K562 (cell line): Measurements from ENCODE around the gene SPEF1. TPM values are rescaled to one million over a fixed set of nuclear protein-coding genes. Genes with fewer than 3 reads are reported as not detected.

Source experiments
- ATAC-seq: fragments of 200-7000 bp; cut with Tn5 transposase; 3 replicates; pipeline ENCODE4 v1.9.1; 2020; ENCODE audit warnings: moderate library complexity
- BruUV-seq: library from RNA; stranded (reverse); fragments of 400-500 nt; replicated peaks from 2 replicates; lab custom pipeline; 2021; lab: Mats Ljungman, UMichigan
- CTCF ChIA-PET: fragments of 300-600 bp; formaldehyde crosslinking; extraction: SDS; loops from one replicate; lab custom pipeline; 2021; ENCODE audit warnings: low intra/inter-chr PET ratio; lab: Yijun Ruan, JAX
- POLR2A ChIA-PET: fragments of 300-600, 350-650 bp; sonication (Branson Sonifier 250); formaldehyde crosslinking; extraction: SDS; loops from one replicate; lab custom pipeline; 2021; ENCODE audit warnings: antibody characterized with exemption, inconsistent platforms; lab: Yijun Ruan, JAX
- DNase-seq, 4 experiments: peaks; one replicate each; pipeline versions ENCODE4 v3.0.0 to v3.0.0-alpha.2; 2011 to 2018; ENCODE audit warnings: low spot score in 3 of 4, mixed read lengths in 3 of 4; ENCODE audit errors: extremely low read depth in 1 of 4
- FAIRE-seq: peaks from 2 replicates; lab custom pipeline; 2011; peaks lifted over from hg19 to GRCh38; lab: Jason Lieb, UNC
- H2AFZ ChIP-seq: 2 replicates; pipeline ENCODE4 v1.6.0; 2011; ENCODE audit warnings: low read depth, low read length, control low read depth, inconsistent platforms
- H3K27ac ChIP-seq: fragments of 200-600 bp; 3 replicates; pipeline ENCODE4 v1.8.0; 2011; ENCODE audit warnings: low read depth, mild to moderate bottlenecking, control low read depth, inconsistent platforms, low read length, moderate library complexity, mixed read lengths; ENCODE audit errors: extremely low read depth
- H3K27me3 ChIP-seq, 2 experiments: fragments of 300-600 bp in 1 of 2; 2 replicates in 1 of 2; 3 replicates in 1 of 2; pipeline versions ENCODE4 v1.6.0 to v1.8.0; 2011; ENCODE audit warnings: inconsistent platforms in 2 of 2, low read length in 2 of 2, mild to moderate bottlenecking in 1 of 2, mixed read lengths in 1 of 2, moderate library complexity in 1 of 2; ENCODE audit not compliant: control insufficient read depth in 2 of 2, insufficient read depth in 2 of 2
- H3K36me3 ChIP-seq: fragments of 300-600 bp; 3 replicates; pipeline ENCODE4 v1.8.0; 2011; ENCODE audit warnings: mild to moderate bottlenecking, low read length, inconsistent platforms; ENCODE audit not compliant: control insufficient read depth, insufficient read depth
- H3K4me1 ChIP-seq, 2 experiments: fragments of 200-600 bp in 1 of 2; replicated peaks in 1 of 2; 2 replicates in 1 of 2; 3 replicates in 1 of 2; pipeline versions ENCODE4 v1.5.1 to v1.8.0; 2011; ENCODE audit warnings: inconsistent platforms in 2 of 2, low read length in 2 of 2, mild to moderate bottlenecking in 1 of 2, mixed read lengths in 1 of 2, moderate library complexity in 1 of 2; ENCODE audit not compliant: control insufficient read depth in 2 of 2, insufficient read depth in 2 of 2
- H3K4me2 ChIP-seq: 2 replicates; pipeline ENCODE4 v1.6.1; 2011; ENCODE audit warnings: low read length, control low read depth, inconsistent platforms, mixed read lengths; ENCODE audit not compliant: insufficient read depth
- H3K4me3 ChIP-seq: fragments of 200-600 bp; sonication (generic), shearing (Covaris generic); 2 replicates; pipeline ENCODE4 v1.5.1; 2016; ENCODE audit warnings: control low read depth, inconsistent platforms
- H3K79me2 ChIP-seq: fragments of 200-600 bp; 3 replicates; pipeline ENCODE4 v1.8.0; 2011; ENCODE audit warnings: low read length, inconsistent platforms; ENCODE audit not compliant: control insufficient read depth, insufficient read depth
- H3K9ac ChIP-seq, 2 experiments: 2 replicates each; pipeline versions ENCODE4 v1.6.0 to v1.6.1; 2011; ENCODE audit warnings: low read depth in 2 of 2, low read length in 2 of 2, control low read depth in 1 of 2, inconsistent platforms in 1 of 2, mild to moderate bottlenecking in 1 of 2, mixed read lengths in 1 of 2; ENCODE audit not compliant: insufficient read depth in 1 of 2
- H3K9me1 ChIP-seq: one replicate; pipeline ENCODE4 v1.6.0; 2011; ENCODE audit warnings: inconsistent platforms, mild to moderate bottlenecking, low read length, moderate library complexity; ENCODE audit not compliant: control insufficient read depth, insufficient read depth
- H3K9me3 ChIP-seq: replicated peaks from 2 replicates; pipeline ENCODE4 v1.5.1; 2011; ENCODE audit warnings: low read depth, low read length, inconsistent platforms; ENCODE audit not compliant: control insufficient read depth, insufficient read depth
- H4K20me1 ChIP-seq: replicated peaks from 2 replicates; pipeline ENCODE4 v1.6.1; 2011; ENCODE audit warnings: low read length, inconsistent platforms, mixed read lengths; ENCODE audit not compliant: control insufficient read depth, insufficient read depth
- ARHGAP35 ChIP-seq: fragments of 450-650 bp; IDR thresholded peaks from 2 replicates; pipeline ENCODE4 v1.6.1; 2018; ENCODE audit not compliant: partially characterized antibody
- LARP7 ChIP-seq: fragments of 450-650 bp; IDR thresholded peaks from 2 replicates; pipeline ENCODE4 v1.6.1; 2016
- LCOR ChIP-seq: sonication (generic); formaldehyde crosslinking; IDR thresholded peaks from 2 replicates; pipeline ENCODE4 v1.8.0; 2022; ENCODE audit warnings: mild to moderate bottlenecking, missing genetic modification reagents
- MYNN ChIP-seq, 2 experiments: sonication (generic); formaldehyde crosslinking in 1 of 2; IDR thresholded peaks; 2 replicates each; pipeline versions ENCODE4 v1.5.0 to v1.6.1; 2016 to 2020; ENCODE audit warnings: antibody characterized with exemption in 1 of 2, missing genetic modification reagents in 1 of 2
- SMARCE1 ChIP-seq: fragments of 450-650 bp; IDR thresholded peaks from 2 replicates; pipeline ENCODE4 v1.7.1; 2016; ENCODE audit warnings: mild to moderate bottlenecking
- TCF7 ChIP-seq: sonication (generic); IDR thresholded peaks from 2 replicates; pipeline ENCODE4 v1.6.1; 2016; ENCODE audit warnings: antibody characterized with exemption, borderline replicate concordance
- ZFP30 ChIP-seq: fragments of 250-450 bp; sonication (Bioruptor Pico); IDR thresholded peaks from 2 replicates; pipeline ENCODE4 v1.8.0; 2022; ENCODE audit warnings: moderate library complexity, mild to moderate bottlenecking, inconsistent platforms, borderline replicate concordance
- ZNF644 ChIP-seq: fragments of 200-800 bp; sonication (Bioruptor generic); IDR thresholded peaks from 2 replicates; pipeline ENCODE4 v1.6.1; 2016; ENCODE audit warnings: low read depth, missing genetic modification characterization, missing compliant biosample characterization
- WGBS: fragments of 100-300 bp; shearing (Covaris generic); methylation state at CpG from one replicate; pipeline ENCODE4 v1.1.6; 2016; ENCODE audit warnings: low coverage, mixed read lengths; ENCODE audit not compliant: insufficient coverage; ENCODE audit errors: missing lambda C conversion rate; 5-methylcytosine and 5-hydroxymethylcytosine counted together
- in situ Hi-C: fragments of 300-500 bp; cut with MboI; formaldehyde crosslinking; loops from 4 replicates; pipeline ENCODE4 v1.15.0; 2018; ENCODE audit warnings: inconsistent platforms, mixed read lengths
- intact Hi-C: fragments of 100-400 bp; cut with micrococcal nuclease; formaldehyde crosslinking; loops from 2 replicates; pipeline ENCODE4 v1.14.2; 2022
- polyA plus RNA-seq, 8 experiments: library from polyadenylated mRNA; depleted of rRNA in 4 of 8; stranded (reverse) in 5 of 8; unstranded in 3 of 8; fragments of >200 nt; fragmentation: Nextera tagmentation in 2 of 8; fragmentation: Illumina TruSeq in 1 of 8; extraction: Ambion mirVana in 2 of 8; extraction: Trizol in 1 of 8; gene quantifications; 2 replicates each; pipeline versions ENCODE4 v1.2.1 to v1.2.3, GENCODE V29; 2011 to 2014; ENCODE audit warnings: inconsistent platforms in 1 of 8, missing spikeins in 1 of 8
- total RNA-seq, 7 experiments: library from RNA; depleted of rRNA in 6 of 7; stranded (reverse); fragments of >200 nt in 6 of 7; fragmentation: Illumina TruSeq in 2 of 7; extraction: Trizol in 2 of 7; gene quantifications; 2 replicates each; pipeline versions ENCODE4 v1.2.1 to v1.2.3, GENCODE V29; 2011 to 2021; ENCODE audit warnings: low replicate concordance in 1 of 7
- TF ChIP-seq, protein P1 (sequence below): fragments of 450-650 bp; IDR thresholded peaks from 2 replicates; pipeline ENCODE4 v1.6.1; 2018; ENCODE audit not compliant: partially characterized antibody

SPEF1 gene
- total and polyA plus RNA-seq, 9 of the 15 experiments (the other 6 are each of a cell fraction or from before 2014, with no cell fraction given) = not detected

DNA sequence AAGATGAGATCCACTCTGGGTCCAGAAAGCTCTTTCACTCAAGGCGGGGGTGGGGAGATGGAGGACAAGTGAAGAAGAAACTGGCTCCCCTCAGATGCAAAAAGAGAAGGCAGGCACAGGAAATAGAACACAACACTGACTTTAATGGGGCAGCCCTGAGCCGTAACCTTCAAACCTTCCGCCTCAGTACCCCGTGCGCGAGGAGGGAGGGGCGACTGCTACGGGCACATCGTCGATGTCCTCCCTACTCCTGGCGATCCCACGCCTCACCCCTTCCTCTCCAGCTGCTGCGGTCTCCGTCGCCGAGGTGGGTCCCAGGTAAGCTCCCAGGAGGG, 3.9 kb downstream of the SPEF1 start:
- Histone ChIP-seq H3K4me2 (no peak overlapping the region), H3K27ac (no peak overlapping the region), H3K27me3 (no peaks in the 10 kb centered on the region), H3K36me3 (no peaks in the 10 kb centered on the region), H3K79me2 (no peaks in the 10 kb centered on the region), H3K4me3 (no peak overlapping the region), H3K9me3 (no peaks in the 10 kb centered on the region)
- BruUV-seq = no TSS peak
- ATAC-seq = no peak
- no peak for FAIRE-seq
- POLR2A ChIA-PET = no interaction called here
- WGBS = 85% methylated on average over 4 of the region's 16 CpGs
- intact Hi-C loops (no loop called here), in situ Hi-C loops (no loop called here)
- no peak for TF ChIP-seq LCOR (CRISPR knock-in tag)
- TF ChIP-seq LARP7 = no peak
- TF ChIP-seq SMARCE1 = no peak
- TF ChIP-seq ZFP30 = no peak
- TF ChIP-seq MYNN (IDR thresholded peaks at IDR 0.05) = no peak
- TF ChIP-seq MYNN (CRISPR knock-in tag; IDR thresholded peaks at IDR 0.05) = no peak
- TF ChIP-seq, protein P1, sequence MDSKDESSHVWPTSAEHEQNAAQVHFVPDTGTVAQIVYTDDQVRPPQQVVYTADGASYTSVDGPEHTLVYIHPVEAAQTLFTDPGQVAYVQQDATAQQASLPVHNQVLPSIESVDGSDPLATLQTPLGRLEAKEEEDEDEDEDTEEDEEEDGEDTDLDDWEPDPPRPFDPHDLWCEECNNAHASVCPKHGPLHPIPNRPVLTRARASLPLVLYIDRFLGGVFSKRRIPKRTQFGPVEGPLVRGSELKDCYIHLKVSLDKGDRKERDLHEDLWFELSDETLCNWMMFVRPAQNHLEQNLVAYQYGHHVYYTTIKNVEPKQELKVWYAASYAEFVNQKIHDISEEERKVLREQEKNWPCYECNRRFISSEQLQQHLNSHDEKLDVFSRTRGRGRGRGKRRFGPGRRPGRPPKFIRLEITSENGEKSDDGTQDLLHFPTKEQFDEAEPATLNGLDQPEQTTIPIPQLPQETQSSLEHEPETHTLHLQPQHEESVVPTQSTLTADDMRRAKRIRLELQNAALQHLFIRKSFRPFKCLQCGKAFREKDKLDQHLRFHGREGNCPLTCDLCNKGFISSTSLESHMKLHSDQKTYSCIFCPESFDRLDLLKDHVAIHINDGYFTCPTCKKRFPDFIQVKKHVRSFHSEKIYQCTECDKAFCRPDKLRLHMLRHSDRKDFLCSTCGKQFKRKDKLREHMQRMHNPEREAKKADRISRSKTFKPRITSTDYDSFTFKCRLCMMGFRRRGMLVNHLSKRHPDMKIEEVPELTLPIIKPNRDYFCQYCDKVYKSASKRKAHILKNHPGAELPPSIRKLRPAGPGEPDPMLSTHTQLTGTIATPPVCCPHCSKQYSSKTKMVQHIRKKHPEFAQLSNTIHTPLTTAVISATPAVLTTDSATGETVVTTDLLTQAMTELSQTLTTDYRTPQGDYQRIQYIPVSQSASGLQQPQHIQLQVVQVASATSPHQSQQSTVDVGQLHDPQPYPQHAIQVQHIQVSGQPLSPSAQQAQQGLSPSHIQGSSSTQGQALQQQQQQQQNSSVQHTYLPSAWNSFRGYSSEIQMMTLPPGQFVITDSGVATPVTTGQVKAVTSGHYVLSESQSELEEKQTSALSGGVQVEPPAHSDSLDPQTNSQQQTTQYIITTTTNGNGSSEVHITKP = no peak
- TF ChIP-seq ZNF644 (tag) = no peak
- TF ChIP-seq ARHGAP35 = no peak
- no peak for TF ChIP-seq TCF7
- TF ChIP-seq, all 486 proteins: peak for 0
- H2AFZ ChIP-seq = no peak overlapping the region
- CTCF ChIA-PET = no interaction called here
- no peaks in the 10 kb centered on the region for H3K9me1 ChIP-seq
- peaks cover 0 to 25% of the 10 kb centered on the region in 2 experiments; a peak in 2 of 5 replicates for H3K4me1 ChIP-seq
- no peak for DNase-seq
- no peaks in the 10 kb centered on the region for H4K20me1 ChIP-seq
- no peak overlapping the region for H3K9ac ChIP-seq
